Mammary epithelial cell (primary cell): ENCODE results near the gene TRIM66.

Source experiments
- CTCF ChIP-seq, 2 donors: IDR thresholded peaks in 1 of 2; conservative IDR thresholded peaks in 1 of 2; 2 replicates each; pipeline ENCODE4 v1.5.1; 2011 to 2012; ENCODE audit warnings: inconsistent platforms in 2 of 2, low read length in 2 of 2, mild to moderate bottlenecking in 2 of 2, control low read depth in 1 of 2, low read depth in 1 of 2; ENCODE audit not compliant: insufficient read depth in 1 of 2; ENCODE audit errors: extremely low read depth in 1 of 2
- EZH2 ChIP-seq: IDR thresholded peaks from 2 replicates; pipeline ENCODE4 v1.6.1; 2012; ENCODE audit warnings: low read length, inconsistent platforms, borderline replicate concordance

GRCh38 chr11:8676458-8676857 lies 6.0 kb downstream of the TRIM66 start:
- TF ChIP-seq CTCF (conservative IDR thresholded peaks at IDR 0.05 in 1 of 2, IDR thresholded peaks at IDR 0.05 in 1 of 2; ENCODE audit: extremely low read depth in 1 of 2, insufficient read depth in 1 of 2, low read depth in 1 of 2, low read length in 2 of 2) (no peak), EZH2 (no peak)
